ENCODE measurements around the gene HIPK1. TPM values are rescaled to one million over a fixed set of nuclear protein-coding genes. Genes with fewer than 3 reads are reported as not detected.
A peak's percentile ranks its signal among the peaks of the same experiment; 100 is the strongest.

Gene HIPK1
- total RNA-seq, 3 donors from 2014 or later: 66.0 to 99.7 (median 68.8) TPM

DNA sequence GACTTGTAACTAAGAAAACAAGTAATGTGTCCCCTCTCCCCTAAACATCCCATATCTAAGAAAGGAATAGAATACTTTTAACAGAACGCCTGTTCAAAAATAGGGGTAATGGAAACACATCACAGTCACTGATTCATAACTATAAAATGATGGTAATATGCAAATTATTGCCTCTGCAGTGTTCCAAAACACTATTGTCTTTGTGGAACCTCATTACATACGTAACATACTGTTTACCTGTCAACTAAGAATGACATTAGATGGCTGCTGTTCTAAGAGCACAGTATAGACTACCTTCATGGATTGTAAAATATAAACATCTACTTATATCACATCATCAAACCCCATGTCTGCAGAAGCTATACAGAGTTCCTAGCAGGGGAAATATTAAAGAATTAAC lies 38.3 kb upstream of the HIPK1 start:
- ATAC-seq (no peak), DNase-seq (no peak)
- Histone ChIP-seq H3K4me3 (no peak overlapping the region), H3K4me1 (ENCODE audit: low read depth) (peaks cover 19% of the 10 kb centered on the region), H3K9me3 (no peaks in the 10 kb centered on the region), H3K36me3 (ENCODE audit: low read depth) (peaks cover 5% of the 10 kb centered on the region)
- TF ChIP-seq CTCF (IDR thresholded peaks at IDR 0.05): no peak
- intact Hi-C loops (cut with DNase I, micrococcal nuclease): loop anchor here in 1 of 2 donors (10.0 kb wide), 1 partner anchor 46 kb away; no protein-coding TSS in a partner anchor

GRCh38 chr1:113891631-113892220 lies 37.4 kb upstream of the HIPK1 start:
- peaks cover 19% of the 10 kb centered on the region for H3K4me1 ChIP-seq (ENCODE audit: low read depth)
- TF ChIP-seq CTCF (IDR thresholded peaks at IDR 0.05): no peak
- H3K36me3 ChIP-seq (ENCODE audit: low read depth): peaks cover 5% of the 10 kb centered on the region
- ATAC-seq: peak; percentile 17
- H3K4me3 ChIP-seq: no peak overlapping the region
- DNase-seq: peak in 2 of 3 donors; percentile 44 to 59
- intact Hi-C loops (cut with DNase I, micrococcal nuclease): loop anchor here in 1 of 2 donors (10.0 kb wide), 1 partner anchor 47 kb away; no protein-coding TSS in a partner anchor
- H3K9me3 ChIP-seq: no peaks in the 10 kb centered on the region

DNA sequence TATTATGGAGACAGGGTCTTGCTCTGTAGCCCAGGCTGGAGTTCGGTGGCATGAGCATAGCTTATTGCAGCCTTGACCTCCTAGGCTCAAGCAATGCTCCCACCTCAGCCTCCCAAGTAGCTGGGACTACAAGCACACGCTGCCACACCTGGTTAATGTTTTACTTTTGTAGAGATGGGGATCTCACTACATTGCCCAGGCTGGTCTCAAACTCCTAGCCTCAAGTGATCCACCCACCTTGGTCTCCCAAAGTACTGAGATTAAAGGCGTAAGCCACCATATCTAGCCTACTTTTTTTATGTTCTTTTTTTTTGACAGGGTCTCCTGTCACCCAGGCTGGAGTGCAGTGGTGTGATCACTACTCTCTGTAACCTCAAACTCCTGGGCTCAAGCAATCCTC lies 35.9 kb upstream of the HIPK1 start:
- Histone ChIP-seq H3K36me3 (ENCODE audit: low read depth) (no peaks in the 10 kb centered on the region), H3K4me3 (no peak overlapping the region), H3K9me3 (no peaks in the 10 kb centered on the region), H3K4me1 (ENCODE audit: low read depth) (peaks cover 11% of the 10 kb centered on the region)
- no peak for DNase-seq
- intact Hi-C loops (cut with DNase I, micrococcal nuclease): loop anchor here in 1 of 2 donors (10.0 kb wide), 1 partner anchor 48 kb away; no protein-coding TSS in a partner anchor
- no peak for TF ChIP-seq CTCF (IDR thresholded peaks at IDR 0.05)
- ATAC-seq: no peak

DNA sequence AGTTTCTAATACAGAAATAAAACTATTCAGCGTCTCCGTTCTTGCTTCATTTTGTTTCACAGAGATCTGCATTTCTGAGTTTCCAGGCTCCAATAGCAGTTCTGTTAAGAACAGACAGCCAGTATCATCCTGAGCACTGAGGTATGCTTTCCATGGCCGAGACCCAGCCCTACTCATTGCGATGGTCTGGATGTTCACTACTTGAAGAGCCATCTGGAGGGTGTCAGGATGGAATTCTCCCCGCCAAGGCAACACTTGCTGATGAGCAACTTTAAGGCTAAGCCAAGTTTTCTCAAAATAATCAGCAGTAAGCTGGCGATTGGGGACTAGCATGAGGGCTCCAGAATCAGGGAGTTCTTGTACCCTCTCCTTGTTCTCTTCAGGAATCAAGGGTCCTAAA lies 34.0 kb upstream of the HIPK1 start:
- intact Hi-C loops (cut with DNase I, micrococcal nuclease): loop anchor here in 1 of 2 donors (10.0 kb wide), 1 partner anchor 50 kb away; no protein-coding TSS in a partner anchor
- no peaks in the 10 kb centered on the region for H3K36me3 ChIP-seq (ENCODE audit: low read depth)
- no peak overlapping the region for H3K4me3 ChIP-seq
- peaks cover 8% of the 10 kb centered on the region for H3K4me1 ChIP-seq (ENCODE audit: low read depth)
- no peak for TF ChIP-seq CTCF (IDR thresholded peaks at IDR 0.05)
- no peak for DNase-seq
- H3K9me3 ChIP-seq: no peaks in the 10 kb centered on the region
- no peak for ATAC-seq

- intact Hi-C loops (cut with DNase I, micrococcal nuclease): loop anchor here in 1 of 2 donors (10.0 kb wide), 1 partner anchor 51 kb away; no protein-coding TSS in a partner anchor
- Histone ChIP-seq H3K4me3 (no peak overlapping the region), H3K4me1 (ENCODE audit: low read depth) (peaks cover 15% of the 10 kb centered on the region), H3K36me3 (ENCODE audit: low read depth) (no peaks in the 10 kb centered on the region), H3K9me3 (no peaks in the 10 kb centered on the region)
- ATAC-seq: no peak
- TF ChIP-seq CTCF (IDR thresholded peaks at IDR 0.05): no peak
- DNase-seq: no peak
These were observed 33.2 kb upstream of the HIPK1 start for GRCh38 chr1:113895961-113896360.

All from mucosa of descending colon (tissue), 3 donors.